ENCODE results near the gene SETD2. TPM values are rescaled to one million over a fixed set of nuclear protein-coding genes. Genes with fewer than 3 reads are reported as not detected.
"Not testable (repeated sequence)": the region's sequence is repeated elsewhere in the genome, so short reads cannot be mapped to it uniquely, and the experiment has no call there.

The SETD2 gene, protein sequence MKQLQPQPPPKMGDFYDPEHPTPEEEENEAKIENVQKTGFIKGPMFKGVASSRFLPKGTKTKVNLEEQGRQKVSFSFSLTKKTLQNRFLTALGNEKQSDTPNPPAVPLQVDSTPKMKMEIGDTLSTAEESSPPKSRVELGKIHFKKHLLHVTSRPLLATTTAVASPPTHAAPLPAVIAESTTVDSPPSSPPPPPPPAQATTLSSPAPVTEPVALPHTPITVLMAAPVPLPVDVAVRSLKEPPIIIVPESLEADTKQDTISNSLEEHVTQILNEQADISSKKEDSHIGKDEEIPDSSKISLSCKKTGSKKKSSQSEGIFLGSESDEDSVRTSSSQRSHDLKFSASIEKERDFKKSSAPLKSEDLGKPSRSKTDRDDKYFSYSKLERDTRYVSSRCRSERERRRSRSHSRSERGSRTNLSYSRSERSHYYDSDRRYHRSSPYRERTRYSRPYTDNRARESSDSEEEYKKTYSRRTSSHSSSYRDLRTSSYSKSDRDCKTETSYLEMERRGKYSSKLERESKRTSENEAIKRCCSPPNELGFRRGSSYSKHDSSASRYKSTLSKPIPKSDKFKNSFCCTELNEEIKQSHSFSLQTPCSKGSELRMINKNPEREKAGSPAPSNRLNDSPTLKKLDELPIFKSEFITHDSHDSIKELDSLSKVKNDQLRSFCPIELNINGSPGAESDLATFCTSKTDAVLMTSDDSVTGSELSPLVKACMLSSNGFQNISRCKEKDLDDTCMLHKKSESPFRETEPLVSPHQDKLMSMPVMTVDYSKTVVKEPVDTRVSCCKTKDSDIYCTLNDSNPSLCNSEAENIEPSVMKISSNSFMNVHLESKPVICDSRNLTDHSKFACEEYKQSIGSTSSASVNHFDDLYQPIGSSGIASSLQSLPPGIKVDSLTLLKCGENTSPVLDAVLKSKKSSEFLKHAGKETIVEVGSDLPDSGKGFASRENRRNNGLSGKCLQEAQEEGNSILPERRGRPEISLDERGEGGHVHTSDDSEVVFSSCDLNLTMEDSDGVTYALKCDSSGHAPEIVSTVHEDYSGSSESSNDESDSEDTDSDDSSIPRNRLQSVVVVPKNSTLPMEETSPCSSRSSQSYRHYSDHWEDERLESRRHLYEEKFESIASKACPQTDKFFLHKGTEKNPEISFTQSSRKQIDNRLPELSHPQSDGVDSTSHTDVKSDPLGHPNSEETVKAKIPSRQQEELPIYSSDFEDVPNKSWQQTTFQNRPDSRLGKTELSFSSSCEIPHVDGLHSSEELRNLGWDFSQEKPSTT (N-terminal part only)
- 10 to 100 TPM; 59.0 to 61.5 TPM for total RNA-seq
- polyA plus RNA-seq (2013, experiment 1 of 2) = 38.5 TPM
- 40.7 TPM for polyA plus RNA-seq (2013, experiment 2 of 2)
- long read RNA-seq, experiment 1, partial matches to known transcripts = 16 of 22 reads
- long read RNA-seq, experiment 1, other reads (novel, unspliced or antisense) = 6 of 22 reads
- long read RNA-seq, experiment 2, partial matches to known transcripts = 35 of 43 reads
- long read RNA-seq, experiment 2, other reads (novel, unspliced or antisense) = 8 of 43 reads
- long read RNA-seq, experiment 3, partial matches to known transcripts = 25 of 39 reads
- long read RNA-seq, experiment 3, other reads (novel, unspliced or antisense) = 14 of 39 reads
- long read RNA-seq, experiment 4, partial matches to known transcripts = 5 of 5 reads
- long read RNA-seq, experiment 4, other reads (novel, unspliced or antisense) = 0 of 5 reads

DNA sequence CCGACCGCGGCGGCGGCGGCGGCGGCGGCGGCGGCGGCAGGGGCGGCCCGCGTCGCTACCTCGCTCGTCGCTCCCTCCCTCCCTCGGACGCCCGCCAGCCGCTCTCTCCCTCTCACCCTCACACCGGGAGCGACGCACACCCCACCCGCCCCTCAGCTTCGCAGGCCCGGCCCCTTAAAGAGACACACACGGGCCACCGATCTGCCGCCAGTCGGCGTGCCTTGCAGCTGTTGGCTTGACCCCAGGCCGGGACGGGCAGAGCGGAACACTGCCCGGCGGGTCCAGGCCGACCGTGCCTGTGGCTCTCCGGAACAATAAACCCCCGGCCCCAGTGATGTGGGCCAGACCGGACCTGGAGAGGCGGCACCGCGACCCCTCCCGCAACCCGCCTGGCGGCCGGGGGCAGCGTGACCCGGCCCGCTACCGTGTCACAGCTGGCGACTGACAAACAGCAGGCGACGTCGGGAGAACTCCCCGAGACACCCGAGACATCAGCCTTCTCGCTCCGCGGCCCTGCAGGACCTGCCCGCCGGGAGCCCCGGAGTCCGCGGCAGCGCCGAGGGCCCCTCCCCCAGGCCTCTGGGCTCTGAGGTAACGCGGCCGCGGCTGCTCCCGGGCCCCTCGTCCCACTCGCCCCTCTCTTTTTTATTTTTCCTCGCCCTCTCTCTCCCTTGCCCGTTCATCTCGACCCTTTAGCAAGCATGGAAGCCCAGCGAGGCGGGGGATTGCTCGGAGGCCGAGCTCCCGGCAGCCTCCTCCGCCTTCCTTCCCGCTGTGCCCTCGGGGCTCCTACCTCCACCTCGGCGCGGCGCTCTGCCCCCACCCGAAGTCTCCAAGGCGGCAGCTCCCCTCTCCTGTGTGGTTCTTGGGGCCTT, at the start of gene SETD2:
Gene SETD2, minus strand, starts transcription at position 107 of the 875 bp plus-strand sequence. CDS start 189 bp downstream, outside the sequence.
- Mint-ChIP-seq H3K27ac (peak within 1 kb of the TSS; percentile 98), H3K27me3 (ENCODE audit: insufficient read depth) (no peaks in the 10 kb centered on the region), H3K36me3 (ENCODE audit: low read depth) (peaks cover 2% of the 10 kb centered on the region), H3K9me3 (no peaks in the 10 kb centered on the region), H3K4me1 (peaks cover 30% of the 10 kb centered on the region), H3K4me3 (peak within 1 kb of the TSS; percentile 78)
- Histone ChIP-seq H3K27me3 (ENCODE audit: control insufficient read depth, insufficient read depth, low read length, poor library complexity, severe bottlenecking) (no peaks in the 10 kb centered on the region), H3K9me3 (ENCODE audit: control insufficient read depth, low read length) (no peaks in the 10 kb centered on the region), H3K4me1 (ENCODE audit: control insufficient read depth, insufficient read depth, low read length) (peaks cover 1% of the 10 kb centered on the region), H3K4me3 (ENCODE audit: low read length) (peak within 1 kb of the TSS; percentile 92), H3K9ac (ENCODE audit: extremely low read depth, low read length, poor library complexity, severe bottlenecking) (peak within 1 kb of the TSS; percentile 97), H3K36me3 (ENCODE audit: control insufficient read depth, insufficient read depth, low read length) (peaks cover 18% of the 10 kb centered on the region), H3K27ac (ENCODE audit: low read depth, low read length) (peak within 1 kb of the TSS; percentile 94)
- WGBS, 2 experiments (ENCODE audit: insufficient coverage in 1 of 2, insufficient read length in 1 of 2) = 0 to 3% methylated on average over 20 to 88 of the region's 95 CpGs
- peak; percentile 97 for DNase-seq
- TF ChIP-seq, protein P1, sequence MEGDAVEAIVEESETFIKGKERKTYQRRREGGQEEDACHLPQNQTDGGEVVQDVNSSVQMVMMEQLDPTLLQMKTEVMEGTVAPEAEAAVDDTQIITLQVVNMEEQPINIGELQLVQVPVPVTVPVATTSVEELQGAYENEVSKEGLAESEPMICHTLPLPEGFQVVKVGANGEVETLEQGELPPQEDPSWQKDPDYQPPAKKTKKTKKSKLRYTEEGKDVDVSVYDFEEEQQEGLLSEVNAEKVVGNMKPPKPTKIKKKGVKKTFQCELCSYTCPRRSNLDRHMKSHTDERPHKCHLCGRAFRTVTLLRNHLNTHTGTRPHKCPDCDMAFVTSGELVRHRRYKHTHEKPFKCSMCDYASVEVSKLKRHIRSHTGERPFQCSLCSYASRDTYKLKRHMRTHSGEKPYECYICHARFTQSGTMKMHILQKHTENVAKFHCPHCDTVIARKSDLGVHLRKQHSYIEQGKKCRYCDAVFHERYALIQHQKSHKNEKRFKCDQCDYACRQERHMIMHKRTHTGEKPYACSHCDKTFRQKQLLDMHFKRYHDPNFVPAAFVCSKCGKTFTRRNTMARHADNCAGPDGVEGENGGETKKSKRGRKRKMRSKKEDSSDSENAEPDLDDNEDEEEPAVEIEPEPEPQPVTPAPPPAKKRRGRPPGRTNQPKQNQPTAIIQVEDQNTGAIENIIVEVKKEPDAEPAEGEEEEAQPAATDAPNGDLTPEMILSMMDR (conservative IDR thresholded peaks at IDR 0.05) = peak; percentile 60

DNA sequence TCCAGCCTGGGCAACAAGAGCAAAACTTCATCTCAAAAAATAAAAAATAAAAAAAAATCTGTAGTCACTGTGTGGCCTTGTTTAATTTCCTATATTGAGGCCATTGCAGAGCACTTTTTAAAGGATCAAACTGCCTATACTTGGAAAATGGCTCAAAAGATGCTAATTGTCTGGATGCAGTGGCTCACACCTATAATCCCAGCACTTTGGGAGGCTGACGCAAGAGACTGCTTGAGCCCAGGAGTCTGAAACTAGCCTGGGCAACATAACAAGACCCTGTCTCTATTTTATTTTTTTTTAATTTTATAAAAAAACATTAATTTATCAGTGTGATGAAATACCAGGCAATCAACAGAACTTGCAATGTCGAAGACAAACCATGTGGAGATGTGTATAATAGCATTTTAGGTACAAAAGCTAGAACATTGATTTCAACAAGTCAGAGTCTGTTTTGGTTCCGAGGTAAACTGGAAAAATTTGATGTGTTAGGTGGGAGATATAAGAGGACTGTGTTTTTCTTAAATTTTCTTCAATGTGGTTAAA, 47.0 kb upstream of the SETD2 start:
- no peak overlapping the region for H3K27ac ChIP-seq (ENCODE audit: low read depth, low read length)
- TF ChIP-seq, protein P1 (conservative IDR thresholded peaks at IDR 0.05) = no peak
- no peaks in the 10 kb centered on the region for H3K9me3 Mint-ChIP-seq

DNA sequence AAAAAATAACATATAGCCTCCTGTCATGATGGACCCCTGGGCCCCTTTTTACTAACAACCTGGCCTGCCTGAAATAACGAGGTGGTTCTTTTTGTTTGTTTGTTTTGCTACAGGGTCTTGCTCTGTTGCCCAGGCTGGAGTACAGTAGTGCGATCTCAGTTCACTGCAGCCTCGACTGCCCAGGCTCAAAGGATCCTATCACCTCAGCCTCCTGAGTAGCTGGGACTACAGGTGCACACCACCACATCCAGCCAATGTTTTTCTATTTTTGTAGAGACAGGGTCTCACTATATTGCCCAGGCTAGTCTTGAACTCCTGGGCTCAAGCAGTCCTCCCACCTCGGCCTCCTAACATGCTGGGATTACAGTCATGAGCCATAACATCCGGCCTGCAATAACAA, 42.1 kb upstream of the SETD2 start:
- H3K4me3 ChIP-seq (ENCODE audit: low read length); H3K27ac ChIP-seq (ENCODE audit: low read depth, low read length); DNase-seq; H3K4me3 Mint-ChIP-seq; H3K9ac ChIP-seq (ENCODE audit: extremely low read depth, low read length, poor library complexity, severe bottlenecking); H3K4me1 Mint-ChIP-seq; H3K36me3 ChIP-seq (ENCODE audit: control insufficient read depth, insufficient read depth, low read length); H3K36me3 Mint-ChIP-seq (ENCODE audit: low read depth); H3K27ac Mint-ChIP-seq; H3K9me3 ChIP-seq (ENCODE audit: control insufficient read depth, low read length); H3K4me1 ChIP-seq (ENCODE audit: control insufficient read depth, insufficient read depth, low read length); H3K27me3 Mint-ChIP-seq (ENCODE audit: insufficient read depth); H3K27me3 ChIP-seq (ENCODE audit: control insufficient read depth, insufficient read depth, low read length, poor library complexity, severe bottlenecking); H3K9me3 Mint-ChIP-seq: not testable (repeated sequence)
- WGBS, 2 experiments (ENCODE audit: insufficient coverage in 1 of 2, insufficient read length in 1 of 2) = 92 to 94% methylated on average over 5 of the region's 5 CpGs

More for the DNA sequence above, 47.0 kb upstream of the SETD2 start:
- Mint-ChIP-seq H3K36me3 (ENCODE audit: low read depth) (peaks cover 6% of the 10 kb centered on the region), H3K4me3 (no peak overlapping the region), H3K27me3 (ENCODE audit: insufficient read depth) (no peaks in the 10 kb centered on the region), H3K27ac (no peak overlapping the region), H3K4me1 (peaks cover 19% of the 10 kb centered on the region)
- no peaks in the 10 kb centered on the region for H3K27me3 ChIP-seq (ENCODE audit: control insufficient read depth, insufficient read depth, low read length, poor library complexity, severe bottlenecking)
- no peaks in the 10 kb centered on the region for H3K9me3 ChIP-seq (ENCODE audit: control insufficient read depth, low read length)
- H3K4me3 ChIP-seq (ENCODE audit: low read length) = no peak overlapping the region
- H3K36me3 ChIP-seq (ENCODE audit: control insufficient read depth, insufficient read depth, low read length) = no peaks in the 10 kb centered on the region
- 92 to 96% methylated on average over 2 to 3 of the region's 3 CpGs for WGBS, 2 experiments (ENCODE audit: insufficient coverage in 1 of 2, insufficient read length in 1 of 2)
- no peaks in the 10 kb centered on the region for H3K4me1 ChIP-seq (ENCODE audit: control insufficient read depth, insufficient read depth, low read length)
- no peak overlapping the region for H3K9ac ChIP-seq (ENCODE audit: extremely low read depth, low read length, poor library complexity, severe bottlenecking)
- peak; percentile 7 for DNase-seq

Measured in endodermal cell (in vitro differentiated cells).